Common myeloid progenitor, CD34-positive (primary cell): ENCODE data around the gene TUFT1.

Experiments
- CTCF ChIA-PET: fragments of 350-600 bp; sonication (Branson Sonifier 250); formaldehyde crosslinking; loops from one replicate; lab custom pipeline; 2021; ENCODE audit warnings: antibody characterized with exemption; lab: Charles Lee
- POLR2A ChIA-PET: fragments of 350-600 bp; sonication (Branson Sonifier 250); formaldehyde crosslinking; loops from one replicate; lab custom pipeline; 2021; ENCODE audit warnings: antibody characterized with exemption; lab: Charles Lee
- DNase-seq, 3 donors: peaks; one replicate each; pipeline versions ENCODE4 v3.0.0 to v3.0.0-alpha.2; 2013
- H3K27ac ChIP-seq, 2 experiments: 1 replicate in 1 of 2; 2 replicates in 1 of 2; pipeline ENCODE4 v1.7.0; 2013; ENCODE audit warnings: inconsistent platforms in 2 of 2, low read length in 2 of 2, mild to moderate bottlenecking in 2 of 2, low read depth in 1 of 2, moderate library complexity in 1 of 2; ENCODE audit not compliant: severe bottlenecking in 2 of 2, insufficient read depth in 1 of 2, poor library complexity in 1 of 2
- H3K27me3 ChIP-seq, 5 experiments: replicated peaks in 2 of 5; 1 replicate in 3 of 5; 2 replicates in 2 of 5; pipeline versions ENCODE4 v1.6.1 to v1.7.0; 2013; ENCODE audit warnings: low read length in 4 of 5, mild to moderate bottlenecking in 2 of 5, moderate library complexity in 2 of 5, inconsistent platforms in 1 of 5; ENCODE audit not compliant: insufficient read depth in 5 of 5, control insufficient read depth in 4 of 5
- H3K36me3 ChIP-seq, 4 experiments: 1 replicate in 2 of 4; 2 replicates in 2 of 4; pipeline versions ENCODE4 v1.6.1 to v1.7.0; 2013; ENCODE audit warnings: low read length in 3 of 4, control low read depth in 1 of 4, mild to moderate bottlenecking in 1 of 4; ENCODE audit not compliant: control insufficient read depth in 4 of 4, insufficient read depth in 4 of 4
- H3K4me1 ChIP-seq, 4 experiments: 1 replicate in 3 of 4; 2 replicates in 1 of 4; pipeline versions ENCODE4 v1.6.1 to v1.7.1; 2013; ENCODE audit warnings: low read length in 3 of 4, mild to moderate bottlenecking in 3 of 4, control low read depth in 1 of 4, inconsistent platforms in 1 of 4, moderate library complexity in 1 of 4; ENCODE audit not compliant: control insufficient read depth in 4 of 4, insufficient read depth in 4 of 4; ENCODE audit errors: control extremely low read depth in 1 of 4
- H3K4me3 ChIP-seq, 7 experiments: 1 replicate in 4 of 7; 2 replicates in 3 of 7; pipeline versions ENCODE4 v1.5.1 to v1.7.0; 2013; ENCODE audit warnings: mild to moderate bottlenecking in 7 of 7, low read length in 6 of 7, moderate library complexity in 6 of 7, inconsistent platforms in 2 of 7, low read depth in 2 of 7, control low read depth in 1 of 7; ENCODE audit not compliant: insufficient read depth in 4 of 7, control insufficient read depth in 1 of 7; ENCODE audit errors: extremely low read depth in 1 of 7
- H3K9me3 ChIP-seq, 5 experiments: 1 replicate in 4 of 5; 2 replicates in 1 of 5; pipeline versions ENCODE4 v1.6.1 to v1.7.1; 2013; ENCODE audit warnings: low read length in 4 of 5, mild to moderate bottlenecking in 2 of 5, inconsistent platforms in 1 of 5, low read depth in 1 of 5, moderate library complexity in 1 of 5; ENCODE audit not compliant: control insufficient read depth in 4 of 5, insufficient read depth in 2 of 5; ENCODE audit errors: control extremely low read depth in 1 of 5
- WGBS: methylation state at CpG from one replicate; pipeline ENCODE4 v1.1.5; 2013; ENCODE audit not compliant: insufficient coverage; 5-methylcytosine and 5-hydroxymethylcytosine counted together

TUFT1 gene

GRCh38 chr1:151534662-151535278, 5.3 kb upstream of the TUFT1 start:
- Histone ChIP-seq H3K4me1 (peaks cover 4 to 7% (median 6%) of the 10 kb centered on the region in 4 experiments), H3K27ac (no peak overlapping the region), H3K4me3 (no peak overlapping the region), H3K27me3 (no peaks in the 10 kb centered on the region), H3K9me3 (no peaks in the 10 kb centered on the region), H3K36me3 (no peaks in the 10 kb centered on the region)
- CTCF ChIA-PET, result interaction anchor here (0.7 to 1.7 kb wide), 5 partner anchors 18 to 199 kb away, joined by 3 to 9 read pairs (median 3); partner anchors contain the start of gene RIIAD1
- POLR2A ChIA-PET, result no interaction called here
- 50% methylated on average over 7 of the region's 12 CpGs for WGBS
- DNase-seq, result peak; percentile 66 to 79 (median 71)

- Histone ChIP-seq H3K4me1 (peaks cover 6 to 13% (median 11%) of the 10 kb centered on the region in 4 experiments), H3K4me3 (no peak overlapping the region), H3K27me3 (no peaks in the 10 kb centered on the region), H3K27ac (no peak overlapping the region), H3K36me3 (no peaks in the 10 kb centered on the region), H3K9me3 (no peaks in the 10 kb centered on the region)
- 100% methylated on average over 5 of the region's 6 CpGs for WGBS
- DNase-seq, result no peak
- ChIA-PET POLR2A (no interaction called here), CTCF (interaction anchor here (0.7 to 1.7 kb wide), 4 partner anchors 58 to 198 kb away, joined by 3 to 9 read pairs (median 3); partner anchors contain the start of gene RIIAD1)
Observed at GRCh38 chr1:151535326-151536271, 4.5 kb upstream of the TUFT1 start.

- Histone ChIP-seq H3K4me3 (no peak overlapping the region), H3K27ac (no peak overlapping the region), H3K27me3 (peaks cover 0 to 2% (median 0%) of the 10 kb centered on the region in 5 experiments), H3K9me3 (no peaks in the 10 kb centered on the region), H3K36me3 (no peaks in the 10 kb centered on the region), H3K4me1 (peaks cover 6 to 21% (median 20%) of the 10 kb centered on the region in 4 experiments)
- ChIA-PET POLR2A (no interaction called here), CTCF (interaction anchor here (0.8 to 1.2 kb wide), 3 partner anchors 15 to 198 kb away, joined by 3 to 4 read pairs (median 3); partner anchors contain the start of gene CGN)
- WGBS, result 100% methylated on average over 5 of the region's 7 CpGs
- no peak for DNase-seq
Observed at GRCh38 chr1:151536499-151536898, 3.6 kb upstream of the TUFT1 start.

- H3K27me3 ChIP-seq, result peaks cover 0 to 9% (median 3%) of the 10 kb centered on the region in 5 experiments
- H3K27ac ChIP-seq, result no peak overlapping the region
- ChIA-PET CTCF (interaction anchor here (0.8 to 1.2 kb wide), 4 partner anchors 14 to 299 kb away, joined by 3 to 4 read pairs (median 3); partner anchors contain the start of gene CGN), POLR2A (no interaction called here)
- peaks cover 6 to 22% (median 20%) of the 10 kb centered on the region in 4 experiments for H3K4me1 ChIP-seq
- WGBS, result 96% methylated on average over 9 of the region's 9 CpGs
- no peaks in the 10 kb centered on the region for H3K36me3 ChIP-seq
- no peak for DNase-seq
- no peak overlapping the region for H3K4me3 ChIP-seq
- no peaks in the 10 kb centered on the region for H3K9me3 ChIP-seq
Observed at GRCh38 chr1:151537112-151537511, 3.0 kb upstream of the TUFT1 start.

GRCh38 chr1:151539321-151540020, 638 bp upstream of the TUFT1 start:
- DNase-seq, result peak; percentile 51 to 82 (median 79)
- Histone ChIP-seq H3K4me3 (peak overlapping the region in 6 of 7 experiments; percentile 73 to 90 (median 80)), H3K36me3 (no peaks in the 10 kb centered on the region), H3K4me1 (peaks cover 6 to 22% (median 20%) of the 10 kb centered on the region in 4 experiments), H3K27me3 (peaks cover 0 to 10% (median 4%) of the 10 kb centered on the region in 5 experiments), H3K27ac (no peak overlapping the region), H3K9me3 (no peaks in the 10 kb centered on the region)
- ChIA-PET CTCF (interaction anchor here (0.9 to 1.7 kb wide), 5 partner anchors 12 to 297 kb away, joined by 3 to 7 read pairs (median 5); no protein-coding TSS in a partner anchor), POLR2A (interaction anchor here (0.5 to 0.6 kb wide), 3 partner anchors 17 to 290 kb away, joined by 3 to 4 read pairs (median 3); no protein-coding TSS in a partner anchor)
- WGBS, result 43% methylated on average over 5 of the region's 7 CpGs

GRCh38 chr1:151540982-151541377, 871 bp downstream of the TUFT1 start:
- WGBS, result no CpG with 5 or more reads among the region's 13 CpGs
- Histone ChIP-seq H3K27me3 (peaks cover 0 to 10% (median 4%) of the 10 kb centered on the region in 5 experiments), H3K9me3 (no peaks in the 10 kb centered on the region), H3K4me3 (peak overlapping the region; percentile 73 to 90 (median 78)), H3K27ac (no peak overlapping the region), H3K4me1 (peaks cover 6 to 22% (median 20%) of the 10 kb centered on the region in 4 experiments), H3K36me3 (no peaks in the 10 kb centered on the region)
- ChIA-PET CTCF (interaction anchor here (1.2 kb wide), 1 partner anchor 295 kb away, joined by 3 read pairs; no protein-coding TSS in a partner anchor), POLR2A (no interaction called here)
- DNase-seq, result peak in 2 of 3 donors; percentile 9 to 24
